Motor neuron (in vitro differentiated cells): ENCODE measurements around the gene PDLIM1. TPM values are rescaled to one million over a fixed set of nuclear protein-coding genes. Genes with fewer than 3 reads are reported as not detected.
A peak's percentile ranks its signal among the peaks of the same experiment; 100 is the strongest.
"Not testable (repeated sequence)": the region's sequence is repeated elsewhere in the genome, so short reads cannot be mapped to it uniquely, and the experiment has no call there.

ENCODE experiments used
- ATAC-seq, 8 experiments: fragments of 200-7000 bp; cut with Tn5 transposase; replicated peaks in 6 of 8; 2 replicates each; pipeline ENCODE4 v1.8.0; 2021; ENCODE audit warnings: mild to moderate bottlenecking in 8 of 8, moderate library complexity in 8 of 8
- H3K27ac ChIP-seq, 2 donors: fragments of 250-450 bp; sonication (Bioruptor Pico); 2 replicates each; pipeline ENCODE4 v1.9.0; 2021; ENCODE audit warnings: antibody characterized with exemption in 2 of 2, mild to moderate bottlenecking in 2 of 2, moderate library complexity in 1 of 2
- H3K4me1 ChIP-seq, 2 donors: fragments of 250-450 bp; sonication (Bioruptor Pico); replicated peaks in 1 of 2; 2 replicates each; pipeline ENCODE4 v1.6.1; 2021; ENCODE audit warnings: antibody characterized with exemption in 2 of 2, mild to moderate bottlenecking in 2 of 2, moderate library complexity in 1 of 2
- H3K4me3 ChIP-seq, 5 donors: fragments of 250-450 bp; sonication (Bioruptor Pico); 2 replicates each; pipeline ENCODE4 v1.9.0; 2021; ENCODE audit warnings: antibody characterized with exemption in 5 of 5, mild to moderate bottlenecking in 5 of 5, moderate library complexity in 4 of 5
- WGBS, 10 experiments: fragments of 450-650 bp; shearing (Covaris generic); methylation state at CpG; one replicate each; pipeline ENCODE4 v1.0.0; 2022; 5-methylcytosine and 5-hydroxymethylcytosine counted together
- in situ Hi-C, 9 experiments: fragments of 400-800 bp; cut with MboI; loops; one replicate each; pipeline ENCODE4 v1.15.0; 2021; ENCODE audit warnings: low sequenced_read_pairs in 9 of 9, low pct_unique_long_range_greater_than_20kb in 2 of 9; ENCODE audit not compliant: unreplicated experiment in 9 of 9
- total RNA-seq, 8 experiments: library from RNA; unstranded; fragments of 300-600 nt; gene quantifications; 2 replicates each; pipeline versions ENCODE4 v1.2.3 to v1.2.4, GENCODE V29; 2022

The PDLIM1 gene
- total RNA-seq, 8 experiments from 2014 or later, result 2.7 to 106 (median 27.6) TPM

GRCh38 chr10:95240096-95240495 lies 50.7 kb downstream of the PDLIM1 start:
- 56 to 94% (median 82%) methylated on average over 1 to 3 of the region's 3 CpGs; no CpG with 5 or more reads in 2 of the 10 experiments for WGBS, 10 experiments
- not testable (repeated sequence) for H3K27ac ChIP-seq, ATAC-seq, H3K4me3 ChIP-seq, H3K4me1 ChIP-seq
- in situ Hi-C loops, result loop anchor here in 4 of 9 experiments (10.0 to 25.0 kb wide), 3 partner anchors 122 to 603 kb away; no protein-coding TSS in a partner anchor

GRCh38 chr10:95237376-95238170 lies 53.2 kb downstream of the PDLIM1 start:
- Histone ChIP-seq H3K4me1 (no peaks in the 10 kb centered on the region), H3K4me3 (no peak overlapping the region), H3K27ac (no peak overlapping the region)
- no peak for ATAC-seq
- 0 to 92% (median 79%) methylated on average over 1 to 9 of the region's 12 CpGs; no CpG with 5 or more reads in 1 of the 10 experiments for WGBS, 10 experiments
- in situ Hi-C loops, result loop anchor here in 3 of 9 experiments (25.0 kb wide), 2 partner anchors 125 to 600 kb away; no protein-coding TSS in a partner anchor

GRCh38 chr10:95236068-95236903 lies 54.5 kb downstream of the PDLIM1 start:
- 20 to 100% (median 77%) methylated on average over 1 to 6 of the region's 6 CpGs for WGBS, 10 experiments
- H3K27ac ChIP-seq, result no peak overlapping the region
- in situ Hi-C loops, result loop anchor here in 3 of 9 experiments (25.0 kb wide), 2 partner anchors 126 to 599 kb away; no protein-coding TSS in a partner anchor
- no peak overlapping the region for H3K4me3 ChIP-seq
- no peaks in the 10 kb centered on the region for H3K4me1 ChIP-seq
- ATAC-seq, result peak in 6 of 8 experiments; percentile 42 to 95 (median 87)

- Histone ChIP-seq H3K4me1 (no peaks in the 10 kb centered on the region), H3K4me3 (no peak overlapping the region), H3K27ac (no peak overlapping the region)
- WGBS, 10 experiments, result 63 to 100% (median 78%) methylated on average over 1 to 3 of the region's 3 CpGs; no CpG with 5 or more reads in 4 of the 10 experiments
- peak in 1 of 8 experiments; percentile 32 for ATAC-seq
- in situ Hi-C loops, result loop anchor here in 3 of 9 experiments (25.0 kb wide), 2 partner anchors 127 to 598 kb away; no protein-coding TSS in a partner anchor
Observed at GRCh38 chr10:95235676-95236067, 55.1 kb downstream of the PDLIM1 start.

GRCh38 chr10:95234951-95235350 lies 55.9 kb downstream of the PDLIM1 start:
- no peak for ATAC-seq
- WGBS, 10 experiments, result 58 to 100% (median 74%) methylated on average over 2 to 5 of the region's 5 CpGs
- H3K27ac ChIP-seq, result no peak overlapping the region
- H3K4me3 ChIP-seq, result no peak overlapping the region
- no peaks in the 10 kb centered on the region for H3K4me1 ChIP-seq
- in situ Hi-C loops, result loop anchor here in 3 of 9 experiments (25.0 kb wide), 2 partner anchors 127 to 598 kb away; no protein-coding TSS in a partner anchor

GRCh38 chr10:95233377-95234034 lies 57.3 kb downstream of the PDLIM1 start:
- in situ Hi-C loops, result loop anchor here in 3 of 9 experiments (25.0 kb wide), 2 partner anchors 129 to 596 kb away; no protein-coding TSS in a partner anchor
- H3K27ac ChIP-seq, result no peak overlapping the region
- H3K4me3 ChIP-seq, result no peak overlapping the region
- WGBS, 10 experiments, result 0 to 100% (median 100%) methylated on average over 1 to 2 of the region's 2 CpGs; no CpG with 5 or more reads in 3 of the 10 experiments
- no peak for ATAC-seq
- H3K4me1 ChIP-seq, result no peaks in the 10 kb centered on the region

- WGBS, 10 experiments, result 31 to 100% (median 43%) methylated on average over 2 to 9 of the region's 36 CpGs; no CpG with 5 or more reads in 5 of the 10 experiments
- in situ Hi-C loops, result loop anchor here in 3 of 9 experiments (25.0 kb wide), 2 partner anchors 131 to 594 kb away; no protein-coding TSS in a partner anchor
Observed at GRCh38 chr10:95230677-95231586, 59.9 kb downstream of the PDLIM1 start.

GRCh38 chr10:95229724-95230627 lies 60.8 kb downstream of the PDLIM1 start:
- no peak overlapping the region for H3K27ac ChIP-seq
- 0 to 100% (median 73%) methylated on average over 1 to 6 of the region's 10 CpGs for WGBS, 10 experiments
- in situ Hi-C loops, result loop anchor here in 3 of 9 experiments (25.0 kb wide), 2 partner anchors 132 to 593 kb away; no protein-coding TSS in a partner anchor
- H3K4me3 ChIP-seq, result peak overlapping the region in 1 of 5 donors; percentile 31
- peak in 3 of 8 experiments; percentile 66 to 98 (median 92) for ATAC-seq
- no peaks in the 10 kb centered on the region for H3K4me1 ChIP-seq

More at GRCh38 chr10:95230677-95231586, 59.9 kb downstream of the PDLIM1 start:
- H3K4me1 ChIP-seq, ATAC-seq, H3K27ac ChIP-seq: not testable (repeated sequence)
- H3K4me3 ChIP-seq, result peak overlapping the region in 1 of 5 donors; percentile 31

GRCh38 chr10:95228934-95229723 lies 61.7 kb downstream of the PDLIM1 start:
- not testable (repeated sequence) for H3K27ac ChIP-seq, H3K4me1 ChIP-seq
- ATAC-seq, result peak in 1 of 8 experiments; percentile 19

GRCh38 chr10:95225136-95225535 lies 65.7 kb downstream of the PDLIM1 start:
- WGBS, 10 experiments, result 0 to 91% (median 58%) methylated on average over 1 to 2 of the region's 2 CpGs; no CpG with 5 or more reads in 1 of the 10 experiments
- in situ Hi-C loops, result loop anchor here in 3 of 9 experiments (25.0 kb wide), 2 partner anchors 137 to 588 kb away; no protein-coding TSS in a partner anchor
- Histone ChIP-seq H3K27ac (no peak overlapping the region), H3K4me3 (no peak overlapping the region), H3K4me1 (no peaks in the 10 kb centered on the region)
- ATAC-seq, result no peak

More at GRCh38 chr10:95228934-95229723, 61.7 kb downstream of the PDLIM1 start:
- in situ Hi-C loops, result loop anchor here in 3 of 9 experiments (25.0 kb wide), 2 partner anchors 133 to 592 kb away; no protein-coding TSS in a partner anchor
- H3K4me3 ChIP-seq, result not testable (repeated sequence)
- 40 to 100% (median 73%) methylated on average over 1 to 9 of the region's 14 CpGs; no CpG with 5 or more reads in 1 of the 10 experiments for WGBS, 10 experiments
